ENCODE data around the gene GADL1.

- TF ChIP-seq CTCF (IDR thresholded peaks at IDR 0.05; ENCODE audit: insufficient read depth, low read length, poor library complexity, severe bottlenecking) (no peak), EZH2phosphoT487 (conservative IDR thresholded peaks at IDR 0.05; ENCODE audit: low read length) (no peak)
These were observed 205.5 kb downstream of the GADL1 start for GRCh38 chr3:30688776-30689641.
